Erythroblast (primary cell): ENCODE results near the gene TMIE.

Source experiments
- GATA1 ChIP-seq: IDR thresholded peaks from 2 replicates; pipeline ENCODE4 v1.6.1; 2011; ENCODE audit warnings: low read depth, mild to moderate bottlenecking, control low read depth, low read length, moderate library complexity
- POLR2A ChIP-seq: IDR thresholded peaks from 2 replicates; pipeline ENCODE4 v1.6.1; 2011; ENCODE audit warnings: mild to moderate bottlenecking, low read length

DNA sequence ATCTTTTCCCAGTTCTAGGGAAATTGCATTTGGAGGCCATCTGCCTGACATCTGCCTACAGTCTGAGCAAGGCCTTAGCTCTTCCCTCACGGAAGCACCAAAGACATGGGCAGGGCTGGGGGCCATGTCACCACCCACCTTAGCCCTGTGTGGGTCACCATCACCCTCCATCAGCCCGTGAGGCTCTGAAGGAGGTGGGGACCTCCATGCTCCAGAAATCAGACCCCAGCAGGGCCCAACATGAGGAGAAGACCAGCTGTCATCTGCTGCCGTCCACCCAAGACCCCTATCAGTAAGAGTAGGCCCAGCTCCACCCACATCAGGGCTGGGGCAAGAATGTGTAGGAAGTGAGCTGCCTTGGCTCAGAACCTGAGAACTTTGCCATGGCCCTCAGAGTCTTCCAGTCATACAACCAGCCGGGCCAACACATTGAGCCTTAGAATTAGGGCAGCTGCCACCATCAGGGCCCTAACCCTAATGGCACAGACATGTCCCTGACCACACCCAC lies 1.9 kb downstream of the TMIE start:
- TF ChIP-seq POLR2A, result no peak
- TF ChIP-seq GATA1, result no peak
